Mononuclear cell (primary cell): ENCODE measurements around the gene TCF12. TPM values are rescaled to one million over a fixed set of nuclear protein-coding genes. Genes with fewer than 3 reads are reported as not detected.

Source experiments
- H3K27me3 ChIP-seq: 2 replicates; pipeline ENCODE4 v1.6.0; 2011; ENCODE audit warnings: low read length, control low read depth; ENCODE audit not compliant: insufficient read depth
- H3K4me1 ChIP-seq: 2 replicates; pipeline ENCODE4 v1.5.1; 2011; ENCODE audit warnings: mild to moderate bottlenecking, low read length, control low read depth; ENCODE audit not compliant: insufficient read depth
- H3K4me3 ChIP-seq: 2 replicates; pipeline ENCODE4 v1.5.1; 2011; ENCODE audit warnings: mild to moderate bottlenecking, low read length, moderate library complexity
- H3K9me3 ChIP-seq: 2 replicates; pipeline ENCODE4 v1.5.1; 2011; ENCODE audit warnings: low read depth, mild to moderate bottlenecking, control low read depth, low read length
- total RNA-seq: library from RNA; depleted of rRNA; stranded (reverse); fragments of >200 nt; gene quantifications from one replicate; pipeline ENCODE4 v1.2.3, GENCODE V29; 2012

Gene TCF12
- total RNA-seq, 1 donor = 45.8 TPM

DNA sequence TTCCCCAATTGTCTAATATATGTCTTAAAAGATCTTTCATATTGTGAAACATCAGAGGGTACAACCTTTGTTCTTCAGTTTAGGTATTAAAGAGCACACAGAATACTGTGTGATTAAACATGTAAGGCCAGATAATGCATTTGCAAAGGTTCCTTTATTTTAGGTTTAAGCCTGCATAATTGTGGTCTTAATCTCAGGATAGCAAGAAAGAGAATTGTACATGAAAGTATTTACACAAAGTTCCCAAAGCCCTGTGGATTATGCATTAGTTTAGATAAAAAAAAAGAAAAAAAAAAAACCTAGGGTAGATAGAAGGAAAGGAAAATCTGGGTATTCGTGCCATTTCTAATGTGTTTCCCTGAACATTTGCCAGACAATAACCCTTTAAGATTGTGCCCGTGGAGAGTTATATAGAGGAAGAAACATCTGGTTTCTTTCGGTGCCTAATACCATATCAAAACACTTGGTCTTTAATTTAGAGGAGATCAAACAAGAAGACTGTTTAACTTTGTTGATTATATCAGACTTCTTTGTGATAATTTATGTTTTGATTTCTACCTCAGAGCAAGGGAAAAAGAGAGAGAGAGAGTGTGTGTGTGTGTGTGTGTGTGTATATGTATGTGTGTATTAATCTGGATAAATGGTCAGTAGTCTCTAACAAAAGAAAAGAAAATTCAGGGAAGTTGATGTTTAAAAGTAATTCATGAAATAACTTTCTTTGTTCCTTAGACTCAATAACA is 318.3 kb downstream of the TCF12 start:
- H3K4me1 ChIP-seq = no peaks in the 10 kb centered on the region
- no peak overlapping the region for H3K4me3 ChIP-seq
- no peaks in the 10 kb centered on the region for H3K27me3 ChIP-seq

DNA sequence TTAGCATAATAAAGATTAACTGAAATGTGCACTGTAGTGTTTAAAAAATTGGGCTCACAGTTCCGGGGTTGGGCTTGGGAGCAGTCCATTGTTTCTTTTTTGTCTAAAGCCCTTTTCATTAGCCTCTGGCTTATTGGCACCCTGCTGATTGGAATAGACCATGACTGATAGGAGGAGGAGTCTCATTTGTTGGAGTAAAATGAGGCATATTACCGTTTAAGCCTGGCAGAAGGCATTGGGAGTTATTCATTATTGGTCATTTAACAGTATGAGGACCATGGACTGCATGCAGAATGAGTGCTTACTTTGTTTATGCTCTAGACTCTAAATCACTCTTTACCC is 318.8 kb downstream of the TCF12 start:
- Histone ChIP-seq H3K9me3 (no peaks in the 10 kb centered on the region), H3K4me1 (no peaks in the 10 kb centered on the region)

More for the DNA sequence above, 318.3 kb downstream of the TCF12 start:
- no peaks in the 10 kb centered on the region for H3K9me3 ChIP-seq

DNA sequence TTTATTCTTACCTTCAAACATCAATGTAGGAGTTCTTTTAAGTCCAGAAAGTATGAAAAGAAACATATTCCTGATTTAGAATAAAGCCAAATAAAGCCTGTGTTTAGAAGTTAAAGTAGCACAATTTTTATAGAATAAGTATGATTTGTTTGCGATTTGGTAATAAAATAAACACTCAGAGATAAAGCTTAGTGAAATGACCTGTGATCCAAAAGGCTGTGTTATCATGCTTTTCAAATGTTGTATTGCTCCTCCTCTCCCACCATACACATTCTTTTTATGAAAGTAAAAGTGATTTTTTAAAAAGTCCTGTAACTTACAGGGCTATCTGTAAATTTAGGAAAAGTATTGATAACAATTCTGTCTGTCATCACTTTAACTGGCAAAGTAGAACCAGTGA is 319.2 kb downstream of the TCF12 start:
- Histone ChIP-seq H3K4me1 (no peaks in the 10 kb centered on the region), H3K4me3 (no peak overlapping the region), H3K9me3 (no peaks in the 10 kb centered on the region), H3K27me3 (no peaks in the 10 kb centered on the region)

More for the DNA sequence above, 318.8 kb downstream of the TCF12 start:
- no peak overlapping the region for H3K4me3 ChIP-seq
- no peaks in the 10 kb centered on the region for H3K27me3 ChIP-seq

DNA sequence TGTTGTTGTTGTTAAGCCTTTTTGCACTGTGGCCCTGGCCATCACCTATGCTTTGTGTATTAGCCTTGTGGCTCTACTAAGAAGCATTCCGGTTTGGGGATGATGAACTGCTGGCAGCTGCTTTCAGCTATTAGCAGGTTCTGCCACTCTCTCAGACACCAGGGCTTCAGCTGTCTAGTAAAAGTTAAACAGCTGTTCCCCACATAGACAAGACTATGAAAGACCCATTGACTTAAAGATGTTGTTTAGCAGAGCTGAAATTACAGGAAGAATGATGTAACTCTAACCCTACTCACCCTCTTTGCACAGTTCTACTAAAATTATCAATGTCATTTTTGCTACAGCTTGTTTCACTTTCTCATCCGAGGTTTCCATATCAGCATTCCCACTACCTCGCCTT is 326.7 kb downstream of the TCF12 start:
- H3K9me3 ChIP-seq = no peaks in the 10 kb centered on the region
- no peak overlapping the region for H3K4me3 ChIP-seq
- no peaks in the 10 kb centered on the region for H3K27me3 ChIP-seq
- peaks cover 12% of the 10 kb centered on the region for H3K4me1 ChIP-seq

DNA sequence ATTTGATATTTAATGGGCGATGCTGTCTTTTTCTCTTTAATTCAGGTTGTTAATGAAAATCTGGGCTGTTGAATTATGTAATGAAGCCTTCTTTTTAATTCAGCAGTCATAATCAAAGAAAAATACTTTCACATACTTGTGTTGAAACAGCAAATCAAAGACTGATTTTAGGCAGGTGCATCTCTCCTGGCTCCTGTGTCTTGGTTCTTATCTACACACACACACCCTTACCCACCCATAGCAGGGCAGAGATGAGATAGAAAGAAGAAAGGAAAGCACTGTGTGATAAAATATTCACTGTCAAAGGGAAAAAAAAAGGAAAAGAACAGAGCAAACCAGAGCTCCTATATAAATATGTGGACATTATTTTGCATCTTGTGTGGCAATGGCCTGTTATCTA is 327.3 kb downstream of the TCF12 start:
- peaks cover 12% of the 10 kb centered on the region for H3K4me1 ChIP-seq
- H3K4me3 ChIP-seq = no peak overlapping the region
- H3K9me3 ChIP-seq = no peaks in the 10 kb centered on the region
- no peaks in the 10 kb centered on the region for H3K27me3 ChIP-seq

DNA sequence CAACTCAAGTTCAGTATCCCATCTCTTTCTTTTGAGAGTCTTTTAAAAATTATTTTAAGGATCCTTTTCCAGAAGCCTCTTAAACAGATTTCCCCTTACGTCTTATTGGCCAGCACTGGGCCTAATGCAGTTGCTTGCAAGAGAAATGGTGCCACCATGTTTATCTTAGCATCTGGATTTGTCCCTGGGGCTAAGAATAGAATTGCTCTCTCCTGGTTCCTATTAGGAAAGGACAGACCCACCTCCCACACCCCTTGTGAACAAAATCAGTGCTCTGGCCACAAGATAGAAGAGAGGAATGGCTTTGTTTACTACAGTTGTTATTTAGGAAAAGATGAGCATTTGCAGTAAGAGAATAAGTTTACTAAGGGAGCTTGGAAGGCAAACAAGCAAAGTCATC is 329.6 kb downstream of the TCF12 start:
- no peaks in the 10 kb centered on the region for H3K9me3 ChIP-seq
- H3K27me3 ChIP-seq = no peaks in the 10 kb centered on the region
- peaks cover 12% of the 10 kb centered on the region for H3K4me1 ChIP-seq
- no peak overlapping the region for H3K4me3 ChIP-seq

DNA sequence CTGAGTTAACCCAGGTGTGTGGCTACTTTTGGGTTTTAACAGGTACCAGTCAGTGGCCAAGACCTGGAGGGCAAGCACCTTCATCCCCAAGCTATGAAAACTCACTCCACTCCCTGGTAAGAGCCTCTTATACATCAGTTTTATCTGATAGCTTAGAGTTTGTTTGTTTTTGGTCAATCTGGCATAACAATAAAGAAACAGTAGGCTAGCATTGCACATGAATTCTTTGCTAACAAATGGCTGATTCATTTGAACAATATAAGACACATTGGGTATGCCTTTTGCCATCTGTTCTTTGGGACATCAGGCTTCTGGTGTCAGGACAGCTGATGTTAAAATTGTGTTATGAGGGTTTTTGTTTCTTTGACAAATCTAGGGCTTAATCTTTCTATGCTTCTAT is 332.9 kb downstream of the TCF12 start:
- H3K27me3 ChIP-seq = no peaks in the 10 kb centered on the region
- H3K9me3 ChIP-seq = no peaks in the 10 kb centered on the region
- H3K4me1 ChIP-seq = peaks cover 2% of the 10 kb centered on the region
- no peak overlapping the region for H3K4me3 ChIP-seq

DNA sequence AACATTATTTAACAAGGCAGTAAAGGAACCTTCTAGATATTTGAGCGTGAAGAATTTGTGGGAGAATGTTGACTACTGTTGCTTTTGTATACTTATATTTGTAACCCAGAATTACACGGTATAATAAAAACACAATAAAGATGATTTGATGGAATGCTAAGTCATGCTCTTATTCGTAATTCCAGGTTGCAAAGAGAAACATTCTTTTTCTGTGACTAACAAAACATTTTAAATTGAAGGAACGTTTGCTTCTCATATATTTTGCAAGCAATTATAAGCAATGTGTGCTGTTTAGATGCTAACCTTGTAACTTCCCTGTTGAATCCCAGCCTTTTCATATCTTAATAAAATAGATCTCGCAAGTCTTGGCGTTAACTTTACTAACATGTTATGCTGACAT is 333.5 kb downstream of the TCF12 start:
- Histone ChIP-seq H3K9me3 (no peaks in the 10 kb centered on the region), H3K4me3 (no peak overlapping the region), H3K4me1 (no peaks in the 10 kb centered on the region), H3K27me3 (no peaks in the 10 kb centered on the region)

DNA sequence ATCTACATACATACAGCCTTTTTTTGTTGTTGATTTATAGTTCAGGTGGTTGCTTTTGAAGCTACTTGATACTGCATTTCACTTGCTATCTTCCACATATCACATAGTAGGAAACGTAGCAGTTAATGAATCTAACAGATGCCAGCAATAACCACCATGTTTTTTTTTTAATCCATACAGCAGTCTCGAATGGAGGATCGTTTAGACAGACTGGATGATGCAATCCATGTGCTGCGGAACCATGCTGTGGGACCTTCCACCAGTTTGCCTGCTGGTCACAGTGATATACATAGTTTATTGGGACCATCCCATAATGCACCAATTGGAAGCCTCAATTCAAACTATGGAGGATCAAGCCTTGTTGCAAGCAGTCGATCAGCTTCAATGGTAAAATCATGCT is 334.6 kb downstream of the TCF12 start:
- no peak overlapping the region for H3K4me3 ChIP-seq
- no peaks in the 10 kb centered on the region for H3K27me3 ChIP-seq
- no peaks in the 10 kb centered on the region for H3K4me1 ChIP-seq
- H3K9me3 ChIP-seq = no peaks in the 10 kb centered on the region

DNA sequence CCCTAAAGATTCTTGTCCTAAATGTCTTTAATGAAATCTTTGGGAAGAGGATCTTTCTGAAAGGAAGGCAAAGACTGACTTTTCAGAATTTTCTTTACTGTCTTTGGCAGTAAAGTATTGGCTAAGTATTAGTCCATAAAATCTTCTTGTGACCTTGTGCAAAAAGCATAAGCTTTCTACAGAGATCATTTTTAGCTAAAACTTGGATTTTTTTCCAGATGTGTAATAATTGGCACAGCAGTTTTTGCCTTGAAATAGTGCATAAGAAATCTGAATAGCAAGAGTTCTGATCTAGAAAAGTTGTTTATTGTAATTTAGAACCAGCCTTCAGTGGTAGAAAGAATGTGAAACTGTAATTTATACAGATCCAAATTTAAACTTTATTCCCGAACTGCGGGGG is 335.1 kb downstream of the TCF12 start:
- Histone ChIP-seq H3K9me3 (no peaks in the 10 kb centered on the region), H3K4me3 (no peak overlapping the region), H3K4me1 (no peaks in the 10 kb centered on the region), H3K27me3 (no peaks in the 10 kb centered on the region)

DNA sequence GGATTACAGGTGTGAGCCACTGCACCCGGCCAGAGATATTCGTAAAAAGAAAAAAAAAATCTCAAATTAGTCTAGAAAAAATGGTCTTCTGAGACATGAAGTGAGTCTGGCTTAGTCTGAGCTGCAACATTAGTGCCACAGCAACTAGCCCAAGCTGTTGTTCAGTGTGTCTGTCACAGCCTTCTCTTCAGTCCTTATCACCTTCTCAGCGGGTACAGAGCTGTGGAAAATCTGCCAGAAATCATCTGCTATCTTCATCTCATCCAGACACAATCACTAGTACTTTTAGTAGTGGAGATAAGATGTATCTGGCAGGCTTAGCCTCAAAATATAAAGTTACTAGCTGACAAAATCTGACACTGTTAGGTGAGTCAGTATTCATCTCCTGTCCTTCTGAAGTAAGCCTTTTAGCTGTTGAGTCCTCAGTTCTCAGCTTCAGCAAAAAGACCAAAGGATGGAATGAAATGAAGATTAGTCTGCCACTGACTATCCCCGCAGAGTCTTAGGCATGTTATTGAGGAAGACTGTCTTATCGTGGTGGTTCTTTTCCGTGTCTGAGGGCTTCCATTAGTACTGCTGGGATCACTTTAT is 337.4 kb downstream of the TCF12 start:
- Histone ChIP-seq H3K27me3 (no peaks in the 10 kb centered on the region), H3K9me3 (no peaks in the 10 kb centered on the region), H3K4me1 (no peaks in the 10 kb centered on the region), H3K4me3 (no peak overlapping the region)

DNA sequence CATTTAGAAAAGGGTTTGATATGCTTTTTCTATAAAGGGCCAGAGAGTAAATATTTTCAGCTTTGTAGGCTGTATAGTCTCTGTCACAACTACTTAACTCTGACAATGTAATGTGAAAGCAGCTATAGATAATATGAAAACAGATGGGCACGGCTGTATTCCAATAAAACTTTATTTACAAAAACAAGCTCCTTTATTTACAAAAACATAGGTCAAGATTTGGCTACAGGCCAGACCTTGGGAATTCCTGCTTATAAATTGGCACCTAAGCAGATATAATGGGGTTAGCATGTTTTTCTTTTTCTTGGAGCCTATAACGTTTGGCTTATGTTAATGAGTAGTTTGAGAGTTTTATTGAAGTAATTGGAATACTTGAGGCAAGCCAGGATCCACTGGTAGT is 338.5 kb downstream of the TCF12 start:
- Histone ChIP-seq H3K4me3 (no peak overlapping the region), H3K9me3 (no peaks in the 10 kb centered on the region), H3K27me3 (no peaks in the 10 kb centered on the region), H3K4me1 (no peaks in the 10 kb centered on the region)

DNA sequence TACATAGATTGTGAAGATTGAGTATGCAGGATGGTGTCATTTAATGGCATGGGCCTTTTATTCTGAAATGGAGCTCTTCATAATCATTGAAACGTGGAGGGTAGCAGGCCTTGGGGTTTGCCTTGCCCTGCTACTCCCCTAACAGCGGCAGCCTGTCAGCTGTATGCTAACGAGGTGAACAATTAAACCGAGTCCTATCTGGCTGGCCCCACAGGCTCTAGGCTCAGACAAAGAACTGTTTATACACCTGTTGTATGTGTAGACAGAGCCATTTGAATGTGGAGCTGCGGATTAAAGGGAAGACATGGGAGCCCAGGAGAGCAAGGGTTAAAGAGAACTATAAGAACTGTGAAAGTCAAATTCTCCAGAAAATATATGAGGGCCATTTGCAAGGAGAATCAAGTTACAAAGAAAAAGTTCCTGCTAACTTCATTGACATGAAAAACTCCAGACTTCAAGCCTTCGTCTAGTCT is 341.2 kb downstream of the TCF12 start:
- Histone ChIP-seq H3K4me3 (no peak overlapping the region), H3K27me3 (no peaks in the 10 kb centered on the region)

DNA sequence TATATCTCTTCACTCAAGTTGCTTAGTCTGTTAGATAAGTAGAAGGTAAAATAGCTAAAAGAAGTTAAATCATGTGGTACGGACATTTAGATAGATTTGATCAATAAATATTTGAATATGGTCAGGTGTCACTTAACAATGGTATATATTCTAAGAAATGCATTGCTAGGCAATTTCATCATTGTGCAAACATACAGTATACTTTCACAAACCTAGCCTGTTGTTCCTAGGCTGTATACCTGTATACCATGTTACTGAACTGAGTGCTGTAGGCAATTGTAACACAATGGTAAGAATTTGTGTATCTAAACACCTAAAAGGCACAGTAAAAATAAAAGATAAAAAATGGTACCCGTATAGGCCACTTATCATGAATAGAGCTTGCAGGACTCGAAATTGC is 345.1 kb downstream of the TCF12 start:
- Histone ChIP-seq H3K4me3 (no peak overlapping the region), H3K9me3 (no peaks in the 10 kb centered on the region), H3K27me3 (no peaks in the 10 kb centered on the region), H3K4me1 (no peaks in the 10 kb centered on the region)

More for the DNA sequence above, 341.2 kb downstream of the TCF12 start:
- H3K4me1 ChIP-seq = no peaks in the 10 kb centered on the region
- H3K9me3 ChIP-seq = no peaks in the 10 kb centered on the region

DNA sequence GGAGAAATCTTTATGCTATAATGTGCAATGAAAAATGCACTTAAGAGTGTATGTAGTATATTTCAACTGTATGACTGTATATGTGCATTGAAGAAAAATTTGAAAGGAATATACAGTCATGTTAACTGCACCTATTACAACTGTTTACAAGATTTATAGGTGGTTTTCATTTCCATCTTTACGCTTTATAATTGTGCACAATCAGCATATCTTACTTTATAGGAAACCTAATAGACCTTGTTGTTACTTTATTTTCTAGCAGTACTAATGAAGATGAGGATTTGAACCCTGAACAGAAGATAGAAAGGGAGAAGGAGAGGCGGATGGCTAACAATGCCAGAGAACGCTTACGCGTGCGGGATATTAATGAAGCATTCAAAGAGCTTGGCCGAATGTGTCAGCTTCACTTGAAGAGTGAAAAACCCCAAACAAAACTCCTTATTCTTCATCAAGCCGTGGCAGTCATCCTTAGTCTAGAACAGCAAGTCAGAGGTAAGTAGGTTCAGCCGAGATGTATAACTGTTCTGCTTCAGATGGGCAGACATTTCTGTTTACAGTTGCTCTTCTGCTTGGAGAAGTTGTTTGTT is 354.4 kb downstream of the TCF12 start:
- Histone ChIP-seq H3K27me3 (no peaks in the 10 kb centered on the region), H3K4me3 (no peak overlapping the region), H3K4me1 (no peaks in the 10 kb centered on the region), H3K9me3 (no peaks in the 10 kb centered on the region)

DNA sequence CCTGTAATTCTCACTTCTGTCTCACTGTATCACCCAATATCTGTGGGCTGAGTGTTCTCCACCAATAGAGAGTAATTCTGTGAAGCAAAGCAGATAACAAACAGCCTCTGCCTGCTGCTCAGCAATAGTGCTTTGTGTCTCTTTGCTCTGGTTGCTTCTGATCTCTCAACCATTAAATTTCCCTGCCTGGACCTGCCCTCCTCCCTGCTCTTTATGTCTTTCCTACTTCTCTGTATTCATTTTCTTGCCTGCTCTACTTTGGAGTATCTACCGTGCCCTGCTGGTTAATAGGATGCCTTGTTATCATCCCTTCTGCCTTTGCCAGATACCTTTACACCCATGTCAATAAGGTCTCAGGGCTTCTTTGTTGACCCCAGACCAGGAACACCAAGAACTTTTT is 355.0 kb downstream of the TCF12 start:
- no peak overlapping the region for H3K4me3 ChIP-seq
- H3K9me3 ChIP-seq = no peaks in the 10 kb centered on the region
- no peaks in the 10 kb centered on the region for H3K27me3 ChIP-seq
- H3K4me1 ChIP-seq = no peaks in the 10 kb centered on the region
